ENCODE data around the gene PTH1R.
A peak's percentile ranks its signal among the peaks of the same experiment; 100 is the strongest.

Gene PTH1R

GRCh38 chr3:46934072-46934471, 56.6 kb downstream of the PTH1R start:
- DNase-seq: no peak

GRCh38 chr3:46934498-46935167, 57.1 kb downstream of the PTH1R start:
- DNase-seq: no peak

- no peak for DNase-seq
These were observed 57.8 kb downstream of the PTH1R start for GRCh38 chr3:46935168-46935858.

GRCh38 chr3:46935989-46936558, 58.6 kb downstream of the PTH1R start:
- no peak for DNase-seq

- DNase-seq: no peak
These were observed 59.3 kb downstream of the PTH1R start for GRCh38 chr3:46936733-46937250.

- DNase-seq: no peak
These were observed 60.6 kb downstream of the PTH1R start for GRCh38 chr3:46938118-46938517.

GRCh38 chr3:46939578-46940445, 62.3 kb downstream of the PTH1R start:
- DNase-seq: no peak

- no peak for DNase-seq
These were observed 64.6 kb downstream of the PTH1R start for GRCh38 chr3:46942076-46942475.

- DNase-seq: no peak
These were observed 65.1 kb downstream of the PTH1R start for GRCh38 chr3:46942481-46943236.

GRCh38 chr3:46943237-46944187, 66.0 kb downstream of the PTH1R start:
- DNase-seq: no peak

- no peak for DNase-seq
These were observed 66.7 kb downstream of the PTH1R start for GRCh38 chr3:46944191-46944590.

GRCh38 chr3:46946416-46946815, 68.9 kb downstream of the PTH1R start:
- no peak for DNase-seq

- DNase-seq: peak; percentile 34 to 60
These were observed 69.5 kb downstream of the PTH1R start for GRCh38 chr3:46946856-46947545.

GRCh38 chr3:46947546-46947901, 70.0 kb downstream of the PTH1R start:
- no peak for DNase-seq

- DNase-seq: peak; percentile 36 to 65
These were observed 70.7 kb downstream of the PTH1R start for GRCh38 chr3:46947981-46948791.

- no peak for DNase-seq
These were observed 71.5 kb downstream of the PTH1R start for GRCh38 chr3:46948830-46949671.

GRCh38 chr3:46950177-46950576, 72.7 kb downstream of the PTH1R start:
- no peak for DNase-seq

GRCh38 chr3:46950650-46951241, 73.2 kb downstream of the PTH1R start:
- no peak for DNase-seq
